Measurements from ENCODE around the gene MUCL1. TPM values are rescaled to one million over a fixed set of nuclear protein-coding genes. Genes with fewer than 3 reads are reported as not detected.
"Not testable (repeated sequence)": the region's sequence is repeated elsewhere in the genome, so short reads cannot be mapped to it uniquely, and the experiment has no call there.

The MUCL1 gene
- polyA plus RNA-seq, 3 donors from 2014 or later: 0.69 TPM; not detected in 2

DNA sequence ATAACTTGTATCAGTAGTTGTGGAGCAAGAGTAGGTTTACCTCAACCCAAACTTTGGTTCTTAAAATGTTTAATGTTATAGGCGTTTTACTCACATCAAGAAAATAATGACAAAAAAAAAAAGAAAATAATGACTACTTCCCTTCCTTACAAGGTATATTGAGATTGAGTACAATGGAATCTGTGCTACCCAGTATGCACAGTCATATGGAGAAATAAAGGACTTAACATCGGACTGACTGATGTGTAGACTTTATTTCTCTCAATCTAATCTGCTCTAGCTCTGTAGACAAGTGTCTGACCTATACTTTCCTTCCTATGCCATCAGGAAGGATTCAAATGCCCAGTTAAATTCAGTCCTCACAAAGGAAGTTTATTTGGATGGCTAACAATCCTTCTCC is 14.4 kb downstream of the MUCL1 start:
- no peaks in the 10 kb centered on the region for H3K4me1 Mint-ChIP-seq
- H3K4me3 Mint-ChIP-seq: no peak overlapping the region
- peaks cover 2 to 7% (median 3%) of the 10 kb centered on the region in 3 donors for H3K27me3 Mint-ChIP-seq (ENCODE audit: low read depth in 3 of 3)
- no peak for DNase-seq
- H3K36me3 Mint-ChIP-seq: peaks cover 0 to 3% (median 0%) of the 10 kb centered on the region in 3 donors
- no peaks in the 10 kb centered on the region for H3K9me3 Mint-ChIP-seq
- H3K27ac Mint-ChIP-seq: no peak overlapping the region

DNA sequence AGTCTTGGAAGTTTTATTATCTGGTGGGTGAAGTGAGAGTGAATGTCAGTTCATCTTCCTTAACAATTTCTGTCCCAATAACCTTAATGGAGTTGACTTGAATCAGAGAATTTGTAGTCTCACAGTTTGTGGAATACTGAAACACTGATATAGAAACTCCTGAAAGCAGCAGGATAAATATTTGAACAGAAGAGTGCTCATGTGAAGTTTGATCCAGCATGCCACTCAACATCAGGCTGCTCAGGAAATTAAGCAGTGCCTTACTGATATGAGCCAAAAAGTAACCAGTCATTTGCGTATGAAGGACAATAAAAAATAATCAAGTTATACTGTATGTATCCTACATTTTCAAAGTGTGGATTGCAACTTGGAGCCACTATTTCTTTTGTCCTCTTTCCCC is 15.7 kb downstream of the MUCL1 start:
- no peaks in the 10 kb centered on the region for H3K4me1 Mint-ChIP-seq
- H3K27ac Mint-ChIP-seq: no peak overlapping the region
- peaks cover 0 to 3% (median 0%) of the 10 kb centered on the region in 3 donors for H3K36me3 Mint-ChIP-seq
- H3K4me3 Mint-ChIP-seq: no peak overlapping the region
- no peaks in the 10 kb centered on the region for H3K9me3 Mint-ChIP-seq
- no peak for DNase-seq
- H3K27me3 Mint-ChIP-seq (ENCODE audit: low read depth in 3 of 3): peaks cover 0 to 10% (median 5%) of the 10 kb centered on the region in 3 donors

DNA sequence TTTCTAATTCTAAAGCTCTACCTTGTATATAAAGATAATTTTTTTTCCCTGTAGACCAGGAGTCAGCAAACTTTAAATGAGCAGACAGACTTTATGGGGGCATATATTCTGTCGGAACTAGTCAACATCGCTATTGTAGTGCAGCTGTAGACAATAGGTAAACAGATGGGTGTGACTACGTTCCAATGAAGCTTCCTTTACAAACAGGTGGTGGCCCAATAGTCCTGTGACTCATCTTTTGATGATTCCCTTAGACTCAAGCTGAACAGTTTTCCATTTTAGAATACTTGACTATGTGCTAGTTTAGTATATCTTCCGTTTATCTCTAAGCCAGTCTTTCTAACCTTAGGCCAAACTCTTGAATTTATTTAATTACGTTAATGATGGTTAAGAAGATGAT is 16.3 kb downstream of the MUCL1 start:
- no peak for DNase-seq
- H3K27ac Mint-ChIP-seq: no peak overlapping the region
- H3K9me3 Mint-ChIP-seq: no peaks in the 10 kb centered on the region
- H3K27me3 Mint-ChIP-seq (ENCODE audit: low read depth in 3 of 3): peaks cover 0 to 10% (median 5%) of the 10 kb centered on the region in 3 donors
- no peaks in the 10 kb centered on the region for H3K36me3 Mint-ChIP-seq
- H3K4me3 Mint-ChIP-seq: no peak overlapping the region
- no peaks in the 10 kb centered on the region for H3K4me1 Mint-ChIP-seq

- H3K4me1 Mint-ChIP-seq: no peaks in the 10 kb centered on the region
- H3K9me3 Mint-ChIP-seq: peaks cover 0 to 3% (median 0%) of the 10 kb centered on the region in 6 donors
- H3K4me3 Mint-ChIP-seq: no peak overlapping the region
- no peaks in the 10 kb centered on the region for H3K36me3 Mint-ChIP-seq
- DNase-seq: no peak
- no peak overlapping the region for H3K27ac Mint-ChIP-seq
- H3K27me3 Mint-ChIP-seq (ENCODE audit: low read depth in 3 of 3): peaks cover 0 to 6% (median under 1%) of the 10 kb centered on the region in 3 donors
These were observed 24.8 kb downstream of the MUCL1 start for GRCh38 chr12:54879150-54879549.

GRCh38 chr12:54879579-54879978 is 25.3 kb downstream of the MUCL1 start:
- no peak overlapping the region for H3K4me3 Mint-ChIP-seq
- no peaks in the 10 kb centered on the region for H3K4me1 Mint-ChIP-seq
- no peak for DNase-seq
- H3K9me3 Mint-ChIP-seq: peaks cover 0 to 3% (median 0%) of the 10 kb centered on the region in 6 donors
- no peaks in the 10 kb centered on the region for H3K36me3 Mint-ChIP-seq
- H3K27ac Mint-ChIP-seq: no peak overlapping the region
- peaks cover 0 to 6% (median 0%) of the 10 kb centered on the region in 3 donors for H3K27me3 Mint-ChIP-seq (ENCODE audit: low read depth in 3 of 3)

GRCh38 chr12:54882079-54882478 is 27.8 kb downstream of the MUCL1 start:
- H3K36me3 Mint-ChIP-seq: no peaks in the 10 kb centered on the region
- H3K4me3 Mint-ChIP-seq: no peak overlapping the region
- H3K27ac Mint-ChIP-seq: no peak overlapping the region
- peaks cover 0 to 3% (median 0%) of the 10 kb centered on the region in 6 donors for H3K9me3 Mint-ChIP-seq
- no peaks in the 10 kb centered on the region for H3K4me1 Mint-ChIP-seq
- no peak for DNase-seq
- peaks cover 0 to 3% (median 0%) of the 10 kb centered on the region in 3 donors for H3K27me3 Mint-ChIP-seq (ENCODE audit: low read depth in 3 of 3)

DNA sequence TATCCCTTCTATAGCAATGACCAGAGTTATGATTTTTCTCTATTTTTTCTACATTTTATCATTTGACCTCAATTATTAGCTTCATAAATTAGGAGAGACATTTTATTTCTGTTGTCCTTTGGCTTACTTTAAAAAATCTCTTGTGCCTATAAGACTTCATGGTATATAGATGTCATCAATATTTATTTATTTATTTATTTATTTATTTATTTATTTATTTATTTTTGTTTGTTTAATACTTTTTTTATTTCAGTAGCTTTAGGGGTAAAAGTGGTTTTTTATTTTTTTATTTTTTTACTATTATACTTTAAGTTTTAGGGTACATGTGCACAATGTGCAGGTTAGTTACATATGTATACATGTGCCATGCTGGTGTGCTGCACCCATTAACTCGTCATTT is 28.3 kb downstream of the MUCL1 start:
- not testable (repeated sequence) for DNase-seq; H3K36me3 Mint-ChIP-seq; H3K27ac Mint-ChIP-seq; H3K4me1 Mint-ChIP-seq; H3K9me3 Mint-ChIP-seq; H3K27me3 Mint-ChIP-seq (ENCODE audit: low read depth in 3 of 3); H3K4me3 Mint-ChIP-seq

DNA sequence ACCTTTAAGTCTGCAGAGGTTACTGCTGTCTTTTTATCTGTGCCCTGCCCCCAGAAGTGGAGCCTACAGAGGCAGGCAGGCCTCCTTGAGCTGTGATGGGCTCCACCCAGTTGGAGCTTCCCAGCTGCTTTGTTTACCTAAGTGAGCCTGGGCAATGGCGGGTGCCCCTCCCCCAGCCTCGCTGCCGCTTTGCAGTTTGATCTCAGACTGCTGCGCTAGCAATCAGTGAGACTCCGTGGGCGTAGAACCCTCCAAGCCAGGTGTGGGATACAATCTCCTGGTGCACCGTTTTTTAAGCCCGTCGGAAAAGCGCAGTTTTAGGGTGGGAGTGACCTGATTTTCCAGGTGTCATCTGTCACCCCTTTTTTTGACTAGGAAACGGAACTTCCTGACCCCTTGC is 34.1 kb downstream of the MUCL1 start:
- not testable (repeated sequence) for H3K4me3 Mint-ChIP-seq; H3K4me1 Mint-ChIP-seq; H3K27ac Mint-ChIP-seq; DNase-seq; H3K27me3 Mint-ChIP-seq (ENCODE audit: low read depth in 3 of 3); H3K36me3 Mint-ChIP-seq; H3K9me3 Mint-ChIP-seq

GRCh38 chr12:54890339-54890738 is 36.0 kb downstream of the MUCL1 start:
- no peak for DNase-seq
- Mint-ChIP-seq H3K4me3 (no peak overlapping the region), H3K36me3 (no peaks in the 10 kb centered on the region), H3K9me3 (peaks cover 0 to 3% (median 0%) of the 10 kb centered on the region in 6 donors), H3K27ac (no peak overlapping the region), H3K27me3 (ENCODE audit: low read depth in 3 of 3) (no peaks in the 10 kb centered on the region), H3K4me1 (no peaks in the 10 kb centered on the region)

DNA sequence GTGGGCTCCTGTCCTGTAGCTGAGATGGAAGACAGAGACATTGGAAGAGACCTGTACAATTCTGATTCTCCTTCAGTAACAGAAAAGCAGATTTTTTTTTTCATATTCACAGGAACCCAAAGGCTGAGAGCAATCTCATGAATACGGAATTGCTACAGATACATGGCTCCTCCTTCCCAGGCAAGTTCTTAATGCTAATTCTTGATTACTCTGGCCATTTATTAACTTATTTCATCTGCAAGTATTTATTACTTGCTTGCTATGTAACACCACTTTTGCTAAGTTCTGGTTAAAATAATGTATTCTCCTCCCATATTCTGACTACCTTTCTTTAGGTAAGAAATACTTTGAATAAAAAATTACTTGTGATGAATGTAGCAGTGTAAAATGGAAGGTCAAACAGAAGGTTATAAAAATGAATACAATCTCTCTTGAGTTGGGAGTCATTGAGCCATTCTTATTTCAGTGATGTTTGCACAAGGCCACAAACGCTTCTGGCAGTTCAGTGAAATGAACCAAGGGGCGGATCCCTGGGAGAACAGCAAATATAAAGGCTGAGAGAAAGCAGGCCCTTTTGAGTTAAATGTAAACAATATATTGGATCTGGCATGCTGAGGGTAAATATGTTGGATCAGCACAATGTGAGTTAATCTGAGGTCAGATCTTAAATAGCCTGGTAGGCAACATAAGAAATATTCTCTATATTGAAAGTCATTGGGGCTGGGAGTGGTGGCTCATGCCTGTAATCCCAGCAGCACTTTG is 37.6 kb downstream of the MUCL1 start:
- no peak overlapping the region for H3K4me3 Mint-ChIP-seq
- H3K4me1 Mint-ChIP-seq: no peaks in the 10 kb centered on the region
- H3K27ac Mint-ChIP-seq: no peak overlapping the region
- H3K36me3 Mint-ChIP-seq: no peaks in the 10 kb centered on the region
- DNase-seq: no peak
- no peaks in the 10 kb centered on the region for H3K9me3 Mint-ChIP-seq
- H3K27me3 Mint-ChIP-seq (ENCODE audit: low read depth in 3 of 3): no peaks in the 10 kb centered on the region

Other genes with a start within 250 kb of the MUCL1 start
- not detected for gene LACRT, start 219.6 kb upstream of the MUCL1 start, polyA plus RNA-seq
- not detected for gene DCD, start 206.2 kb upstream of the MUCL1 start, polyA plus RNA-seq
- gene TESPA1, start 130.2 kb downstream of the MUCL1 start, polyA plus RNA-seq: 10 to 100 TPM; 29.5 to 65.7 (median 33.1) TPM
- not detected for gene NEUROD4, start 165.5 kb downstream of the MUCL1 start, polyA plus RNA-seq

Data from immature natural killer cell (primary cell).